ENCODE results near the gene PTPRM. TPM values are rescaled to one million over a fixed set of nuclear protein-coding genes. Genes with fewer than 3 reads are reported as not detected.

The PTPRM gene
- total and polyA plus RNA-seq, 9 donors = 45.6 to 82.0 (median 56.9) TPM

DNA sequence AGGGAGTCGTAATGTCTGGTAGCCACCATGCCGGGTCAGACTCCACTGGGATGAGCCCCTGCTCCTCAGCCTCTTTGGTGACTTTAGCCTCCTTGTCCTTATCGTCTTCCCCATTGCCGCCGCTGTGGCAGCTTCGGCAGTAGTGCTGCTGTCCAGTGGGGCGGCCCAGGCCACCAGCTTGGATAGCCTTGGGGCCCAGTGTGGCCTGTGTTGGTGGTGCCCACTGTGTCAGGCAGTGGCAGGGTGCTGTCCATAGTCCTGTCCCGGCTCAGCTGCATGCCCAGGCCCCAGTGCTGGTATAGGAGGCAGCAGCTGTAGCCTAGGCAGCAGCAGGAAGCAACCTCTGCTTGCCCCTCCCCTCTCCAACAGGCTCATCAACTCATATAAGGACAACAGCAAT, 845.0 kb downstream of the PTPRM start:
- Histone ChIP-seq H3K27ac (no peak overlapping the region), H3K9me3 (no peaks in the 10 kb centered on the region), H3K27me3 (no peaks in the 10 kb centered on the region), H3K4me1 (ENCODE audit: insufficient read depth) (no peaks in the 10 kb centered on the region), H3K4me3 (no peak overlapping the region), H3K36me3 (no peaks in the 10 kb centered on the region)
- TF ChIP-seq, protein P1, sequence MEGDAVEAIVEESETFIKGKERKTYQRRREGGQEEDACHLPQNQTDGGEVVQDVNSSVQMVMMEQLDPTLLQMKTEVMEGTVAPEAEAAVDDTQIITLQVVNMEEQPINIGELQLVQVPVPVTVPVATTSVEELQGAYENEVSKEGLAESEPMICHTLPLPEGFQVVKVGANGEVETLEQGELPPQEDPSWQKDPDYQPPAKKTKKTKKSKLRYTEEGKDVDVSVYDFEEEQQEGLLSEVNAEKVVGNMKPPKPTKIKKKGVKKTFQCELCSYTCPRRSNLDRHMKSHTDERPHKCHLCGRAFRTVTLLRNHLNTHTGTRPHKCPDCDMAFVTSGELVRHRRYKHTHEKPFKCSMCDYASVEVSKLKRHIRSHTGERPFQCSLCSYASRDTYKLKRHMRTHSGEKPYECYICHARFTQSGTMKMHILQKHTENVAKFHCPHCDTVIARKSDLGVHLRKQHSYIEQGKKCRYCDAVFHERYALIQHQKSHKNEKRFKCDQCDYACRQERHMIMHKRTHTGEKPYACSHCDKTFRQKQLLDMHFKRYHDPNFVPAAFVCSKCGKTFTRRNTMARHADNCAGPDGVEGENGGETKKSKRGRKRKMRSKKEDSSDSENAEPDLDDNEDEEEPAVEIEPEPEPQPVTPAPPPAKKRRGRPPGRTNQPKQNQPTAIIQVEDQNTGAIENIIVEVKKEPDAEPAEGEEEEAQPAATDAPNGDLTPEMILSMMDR (IDR thresholded peaks at IDR 0.05) = no peak
- TF ChIP-seq EP300 (IDR thresholded peaks at IDR 0.05) (no peak), POLR2A (IDR thresholded peaks at IDR 0.05) (no peak)
- no peak for DNase-seq
- intact Hi-C loops (cut with DNase I) = no loop called here
- 90 to 97% (median 94%) methylated on average over 8 of the region's 8 CpGs for WGBS, 3 donors

DNA sequence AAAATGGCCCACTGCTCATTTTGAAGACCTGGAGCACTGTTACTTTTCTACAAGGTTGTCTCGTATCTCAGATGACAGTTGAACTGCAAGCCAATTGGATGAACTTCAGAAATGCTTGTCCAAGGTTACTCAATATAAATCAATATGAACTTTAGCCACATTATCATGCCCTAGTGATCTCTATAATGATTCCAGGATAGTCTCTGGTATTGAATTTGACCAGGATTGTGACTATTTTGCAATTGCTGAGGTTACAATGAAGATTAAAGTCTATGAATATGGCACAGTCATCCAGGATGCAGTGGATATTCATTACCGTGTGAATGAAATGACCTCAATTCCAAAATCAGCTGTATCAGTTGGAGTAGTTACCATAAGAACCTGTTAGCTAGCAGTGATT, 846.1 kb downstream of the PTPRM start:
- H3K4me1 ChIP-seq (ENCODE audit: insufficient read depth) = no peaks in the 10 kb centered on the region
- intact Hi-C loops (cut with DNase I) = no loop called here
- no peaks in the 10 kb centered on the region for H3K36me3 ChIP-seq
- whole genome bisulfite sequencing, 3 donors = 82 to 85% (median 84%) methylated on average over 2 of the region's 2 CpGs
- TF ChIP-seq POLR2A (IDR thresholded peaks at IDR 0.05) (no peak), EP300 (IDR thresholded peaks at IDR 0.05) (no peak)
- TF ChIP-seq, protein P1 (IDR thresholded peaks at IDR 0.05) = no peak
- H3K9me3 ChIP-seq = no peaks in the 10 kb centered on the region
- H3K4me3 ChIP-seq = no peak overlapping the region
- DNase-seq = no peak
- no peak overlapping the region for H3K27ac ChIP-seq
- no peaks in the 10 kb centered on the region for H3K27me3 ChIP-seq

DNA sequence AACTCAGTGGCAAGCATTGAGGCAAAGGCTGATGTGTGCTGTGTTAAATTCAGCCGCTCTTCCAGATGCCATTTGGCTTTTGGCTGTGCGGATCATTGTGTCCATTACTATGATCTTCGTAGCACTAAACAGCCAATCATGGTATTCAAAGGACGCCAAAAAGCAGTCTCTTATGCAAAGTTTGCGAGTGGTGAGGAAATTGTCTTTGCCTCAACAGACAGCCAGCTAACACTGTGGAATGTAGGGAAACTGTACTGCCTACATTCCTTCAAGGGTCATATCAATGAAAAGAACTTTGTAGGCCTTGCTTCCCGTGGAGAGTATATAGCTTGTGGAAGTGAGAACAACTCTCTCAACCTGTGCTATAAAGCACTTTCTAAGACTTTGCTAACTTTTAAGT, 846.6 kb downstream of the PTPRM start:
- Histone ChIP-seq H3K4me3 (no peak overlapping the region), H3K27ac (no peak overlapping the region), H3K4me1 (ENCODE audit: insufficient read depth) (no peaks in the 10 kb centered on the region), H3K36me3 (no peaks in the 10 kb centered on the region), H3K27me3 (no peaks in the 10 kb centered on the region), H3K9me3 (no peaks in the 10 kb centered on the region)
- intact Hi-C loops (cut with DNase I) = no loop called here
- WGBS, 3 donors = 57 to 59% (median 57%) methylated on average over 6 of the region's 6 CpGs
- TF ChIP-seq, protein P1 (IDR thresholded peaks at IDR 0.05) = no peak
- TF ChIP-seq POLR2A (IDR thresholded peaks at IDR 0.05) (no peak), EP300 (IDR thresholded peaks at IDR 0.05) (no peak)
- DNase-seq = no peak

DNA sequence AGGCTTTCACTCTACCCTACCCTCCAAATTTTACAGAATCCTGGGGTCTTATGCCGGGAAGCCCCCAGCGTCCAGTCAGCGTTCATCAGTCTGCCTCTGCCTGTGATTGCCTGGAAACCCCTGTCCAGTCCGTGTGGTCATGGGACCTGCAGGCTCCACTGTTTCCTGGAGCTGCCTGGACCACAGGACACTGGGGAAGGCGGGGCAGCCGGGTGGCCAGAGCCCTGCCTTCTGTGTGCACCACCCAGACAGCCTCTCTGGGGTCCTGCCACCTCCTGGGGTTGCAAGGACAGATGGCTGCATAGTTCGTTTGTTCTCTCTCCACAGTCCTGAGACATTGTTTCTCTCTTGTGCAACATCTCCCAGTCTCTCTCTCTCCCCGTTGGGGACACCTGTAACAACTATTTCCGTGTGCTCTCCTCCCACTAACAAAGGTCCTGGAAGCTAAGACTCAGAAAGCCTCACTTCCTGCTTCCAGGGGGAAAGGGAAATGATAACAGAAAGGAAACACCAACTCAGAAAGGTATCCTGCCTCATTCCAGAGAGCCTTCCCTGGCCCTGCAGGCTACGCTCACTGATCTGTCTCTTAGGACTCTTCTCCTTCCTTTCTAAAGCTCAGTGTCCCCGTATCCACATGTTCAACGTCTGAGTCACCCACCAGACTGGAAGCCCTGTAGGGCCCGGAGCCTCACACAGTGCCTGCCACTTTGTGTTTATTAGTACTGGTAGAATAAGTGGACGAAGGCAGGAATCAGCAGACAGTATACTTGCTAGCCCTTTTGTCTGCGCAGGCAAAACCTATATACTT, 849.3 kb downstream of the PTPRM start:
- Histone ChIP-seq H3K4me1 (ENCODE audit: insufficient read depth) (no peaks in the 10 kb centered on the region), H3K4me3 (no peak overlapping the region), H3K36me3 (no peaks in the 10 kb centered on the region), H3K9me3 (no peaks in the 10 kb centered on the region), H3K27me3 (no peaks in the 10 kb centered on the region), H3K27ac (no peak overlapping the region)
- TF ChIP-seq EP300 (IDR thresholded peaks at IDR 0.05) (no peak), POLR2A (IDR thresholded peaks at IDR 0.05) (no peak)
- TF ChIP-seq, protein P1 (IDR thresholded peaks at IDR 0.05) = no peak
- no peak for DNase-seq
- WGBS, 3 donors = 53 to 58% (median 53%) methylated on average over 15 of the region's 15 CpGs
- intact Hi-C loops (cut with DNase I) = no loop called here

All from ovary (tissue), 9 donors.